Erythroblast (primary cell): ENCODE data around the gene ZNF469.

ENCODE experiments used
- GATA1 ChIP-seq: IDR thresholded peaks from 2 replicates; pipeline ENCODE4 v1.6.1; 2011; ENCODE audit warnings: low read depth, mild to moderate bottlenecking, control low read depth, low read length, moderate library complexity
- POLR2A ChIP-seq: IDR thresholded peaks from 2 replicates; pipeline ENCODE4 v1.6.1; 2011; ENCODE audit warnings: mild to moderate bottlenecking, low read length

GRCh38 chr16:88398874-88399178 is 16.1 kb downstream of the ZNF469 start:
- TF ChIP-seq POLR2A (no peak), GATA1 (no peak)
